GM12878 (cell line): Measurements from ENCODE around the gene HSP90AB1. TPM values are rescaled to one million over a fixed set of nuclear protein-coding genes. Genes with fewer than 3 reads are reported as not detected.

Source experiments
- ATAC-seq: fragments of 200-7000 bp; cut with Tn5 transposase; 3 replicates; pipeline ENCODE4 v1.9.1; 2020; ENCODE audit warnings: mild to moderate bottlenecking, moderate library complexity
- BruUV-seq: library from RNA; stranded (reverse); fragments of 400-500 nt; replicated peaks from 2 replicates; lab custom pipeline; 2021; lab: Mats Ljungman, UMichigan
- CTCF ChIA-PET: fragments of 300-600 bp; sonication (Branson Sonifier 250); formaldehyde crosslinking; extraction: SDS; loops from one replicate; lab custom pipeline; 2021; ENCODE audit warnings: inconsistent platforms; lab: Yijun Ruan, JAX
- POLR2A ChIA-PET: fragments of 350-600 bp; formaldehyde crosslinking; extraction: SDS; loops from one replicate; lab custom pipeline; 2021; ENCODE audit warnings: inconsistent platforms; lab: Charles Lee
- RAD21 ChIA-PET: fragments of 300-600 bp; sonication (Branson Sonifier 250); formaldehyde crosslinking; loops from one replicate; lab custom pipeline; 2023; ENCODE audit warnings: antibody characterized with exemption; ENCODE audit not compliant: unreplicated experiment; lab: Charles Lee
- SMC1A ChIA-PET: fragments of 300-600 bp; sonication (Branson Sonifier 250); formaldehyde crosslinking; loops from one replicate; lab custom pipeline; 2023; ENCODE audit not compliant: unreplicated experiment, uncharacterized antibody; lab: Charles Lee
- DNase-seq: peaks from one replicate; pipeline ENCODE4 v3.0.0-alpha.2; 2011; ENCODE audit warnings: low read depth, low spot score
- FAIRE-seq: peaks from 3 replicates; lab custom pipeline; 2011; peaks lifted over from hg19 to GRCh38; lab: Jason Lieb, UNC
- H2AFZ ChIP-seq: 2 replicates; pipeline ENCODE4 v1.6.0; 2011; ENCODE audit warnings: low read depth, low read length, control low read depth; ENCODE audit not compliant: control insufficient read depth
- H3K27ac ChIP-seq: 2 replicates; pipeline ENCODE4 v1.5.1; 2011; ENCODE audit warnings: control low read depth; ENCODE audit not compliant: control insufficient read depth, insufficient read depth
- H3K27me3 ChIP-seq, 2 experiments: replicated peaks in 1 of 2; 2 replicates each; pipeline versions ENCODE4 v1.6.0 to v1.6.1; 2011; ENCODE audit warnings: low read length in 1 of 2; ENCODE audit not compliant: control insufficient read depth in 2 of 2, insufficient read depth in 2 of 2
- H3K36me3 ChIP-seq, 2 experiments: 2 replicates each; pipeline ENCODE4 v1.5.1; 2011; ENCODE audit warnings: low read length in 1 of 2; ENCODE audit not compliant: control insufficient read depth in 2 of 2, insufficient read depth in 2 of 2
- H3K4me1 ChIP-seq: 2 replicates; pipeline ENCODE4 v1.6.1; 2011; ENCODE audit warnings: mild to moderate bottlenecking, low read length, moderate library complexity, mixed read lengths; ENCODE audit not compliant: control insufficient read depth, insufficient read depth
- H3K4me2 ChIP-seq: 2 replicates; pipeline ENCODE4 v1.6.0; 2011; ENCODE audit warnings: control low read depth; ENCODE audit not compliant: control insufficient read depth, insufficient read depth
- H3K4me3 ChIP-seq: fragments of 200-600 bp; sonication (generic); 2 replicates; pipeline ENCODE4 v1.5.1; 2016
- H3K79me2 ChIP-seq: 2 replicates; pipeline ENCODE4 v1.6.0; 2011; ENCODE audit warnings: low read length; ENCODE audit not compliant: control insufficient read depth, insufficient read depth
- H3K9ac ChIP-seq: 2 replicates; pipeline ENCODE4 v1.8.0; 2011; ENCODE audit warnings: low read length, control low read depth, mixed read lengths; ENCODE audit not compliant: control insufficient read depth, insufficient read depth
- H3K9me3 ChIP-seq: replicated peaks from 3 replicates; pipeline ENCODE4 v1.5.1; 2011; ENCODE audit warnings: mild to moderate bottlenecking, low read length; ENCODE audit not compliant: control insufficient read depth, insufficient read depth
- H4K20me1 ChIP-seq: 2 replicates; pipeline ENCODE4 v1.6.0; 2011; ENCODE audit not compliant: control insufficient read depth, insufficient read depth
- FOXK2 ChIP-seq: fragments of 450-650 bp; IDR thresholded peaks from 2 replicates; pipeline ENCODE4 v1.6.1; 2017; ENCODE audit warnings: mild to moderate bottlenecking, moderate library complexity
- GABPA ChIP-seq: IDR thresholded peaks from 2 replicates; pipeline ENCODE4 v1.6.1; 2014; ENCODE audit warnings: antibody characterized with exemption, low read depth, mild to moderate bottlenecking, inconsistent platforms
- HCFC1 ChIP-seq: fragments of 150-350 bp; IDR thresholded peaks from 2 replicates; pipeline ENCODE4 v1.6.1; 2014; ENCODE audit warnings: low read length
- KDM1A ChIP-seq: fragments of 200-600 bp; sonication (generic); IDR thresholded peaks from 2 replicates; pipeline ENCODE4 v1.6.1; 2016; ENCODE audit warnings: borderline replicate concordance
- LARP7 ChIP-seq: fragments of 450-650 bp; IDR thresholded peaks from 2 replicates; pipeline ENCODE4 v1.6.1; 2017; ENCODE audit warnings: mild to moderate bottlenecking
- POLR2AphosphoS2 ChIP-seq: IDR thresholded peaks from 2 replicates; pipeline ENCODE4 v1.6.1; 2011; ENCODE audit warnings: low read depth, mild to moderate bottlenecking, low read length, improper control_type of control experiment, moderate library complexity
- SIN3A ChIP-seq: IDR thresholded peaks from 2 replicates; pipeline ENCODE4 v1.6.1; 2012; ENCODE audit warnings: low read depth, low read length, improper control_type of control experiment
- SMARCA5 ChIP-seq: fragments of 450-650 bp; IDR thresholded peaks from 2 replicates; pipeline ENCODE4 v1.6.1; 2017; ENCODE audit warnings: mild to moderate bottlenecking
- SREBF1 ChIP-seq: IDR thresholded peaks from 2 replicates; pipeline ENCODE4 v1.6.1; 2012; ENCODE audit warnings: mild to moderate bottlenecking, low read length
- STAT1 ChIP-seq: fragments of 450-650 bp; conservative IDR thresholded peaks from 2 replicates; pipeline ENCODE4 v1.6.1; 2014; ENCODE audit warnings: antibody characterized with exemption, mild to moderate bottlenecking
- TCF7 ChIP-seq: IDR thresholded peaks from 2 replicates; pipeline ENCODE4 v1.6.1; 2014; ENCODE audit warnings: antibody characterized with exemption, borderline replicate concordance
- ZNF207 ChIP-seq: fragments of 450-650 bp; IDR thresholded peaks from 2 replicates; pipeline ENCODE4 v1.6.1; 2014; ENCODE audit warnings: antibody characterized with exemption, mild to moderate bottlenecking, borderline replicate concordance
- ZNF24 ChIP-seq: fragments of 450-650 bp; IDR thresholded peaks from 2 replicates; pipeline ENCODE4 v1.6.1; 2017; ENCODE audit warnings: antibody characterized with exemption, mild to moderate bottlenecking
- WGBS: methylation state at CpG from one replicate; pipeline ENCODE4 v1.1.6; 2016; ENCODE audit warnings: low lambda C conversion rate; ENCODE audit not compliant: insufficient replicate concordance, insufficient coverage; ENCODE audit errors: missing lambda C conversion rate; 5-methylcytosine and 5-hydroxymethylcytosine counted together
- in situ Hi-C: fragments of 300-500 bp; cut with MboI; formaldehyde crosslinking; loops from 9 replicates; pipeline ENCODE4 v1.14.3; 2018; ENCODE audit warnings: mixed read lengths
- intact Hi-C: fragments of 100-400 bp; cut with micrococcal nuclease; formaldehyde crosslinking; loops from one replicate; pipeline ENCODE4 v1.14.2; 2022; ENCODE audit not compliant: unreplicated experiment
- polyA plus RNA-seq, 11 experiments: library from polyadenylated mRNA; depleted of rRNA in 4 of 11; unstranded in 6 of 11; stranded (reverse) in 5 of 11; fragments of >200 nt; fragmentation: Nextera tagmentation in 4 of 11; fragmentation: Illumina TruSeq in 1 of 11; extraction: Ambion mirVana in 4 of 11; extraction: Trizol in 1 of 11; gene quantifications; 1 replicate in 1 of 11; 2 replicates in 10 of 11; pipeline versions ENCODE4 v1.2.1 to v1.2.3, GENCODE V29; 2011 to 2016; ENCODE audit warnings: inconsistent platforms in 2 of 11, missing spikeins in 2 of 11, low read depth in 1 of 11
- total RNA-seq, 4 experiments: library from RNA; depleted of rRNA in 3 of 4; stranded (reverse); fragments of >200 nt in 3 of 4; fragmentation: Illumina TruSeq in 1 of 4; extraction: Trizol in 1 of 4; gene quantifications; 2 replicates each; pipeline versions ENCODE4 v1.2.1 to v1.2.3, GENCODE V29; 2013 to 2021
- TF ChIP-seq, protein P1 (sequence below): fragments of 450-650 bp; IDR thresholded peaks from 2 replicates; pipeline ENCODE4 v1.6.1; 2017; ENCODE audit warnings: borderline replicate concordance

Gene HSP90AB1
- total and polyA plus RNA-seq, 10 of the 15 experiments (the other 5 are each of a cell fraction or from before 2014, with no cell fraction given): 988 to 1,682 (median 1,146) TPM

DNA sequence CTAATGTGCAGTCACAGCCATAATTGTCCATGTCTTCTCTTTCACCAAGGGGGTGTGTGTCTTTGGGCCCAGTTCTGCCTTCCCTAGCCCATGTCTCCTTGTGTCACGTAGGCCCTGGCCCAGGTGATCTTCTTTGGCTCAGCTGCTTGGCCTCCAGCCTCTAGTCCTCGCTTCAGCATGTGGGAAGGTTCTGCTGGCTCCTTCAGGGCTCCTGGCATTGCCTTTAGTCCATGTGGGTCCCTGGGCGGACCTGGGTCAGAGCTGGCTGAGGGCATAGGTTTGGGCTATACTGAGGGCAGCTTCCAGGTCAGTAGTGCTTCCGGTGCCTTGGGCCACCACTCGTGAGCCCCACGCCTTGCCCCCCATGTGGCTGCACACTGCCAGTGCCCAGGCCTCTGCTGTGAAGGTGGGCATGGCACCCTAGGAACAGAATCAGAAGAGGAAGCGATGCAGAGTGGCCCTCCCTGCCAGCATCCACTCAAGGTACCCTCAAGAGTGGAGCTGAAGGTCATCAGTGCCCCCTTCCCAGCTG, 53.5 kb downstream of the HSP90AB1 start:
- DNase-seq (no peak), ATAC-seq (no peak)
- Histone ChIP-seq H3K36me3 (peaks cover 5 to 29% of the 10 kb centered on the region in 2 experiments; a peak in 3 of 4 replicates), H3K27ac (no peak overlapping the region)
- ChIA-PET POLR2A (no interaction called here), RAD21 (no interaction called here)
- in situ Hi-C loops: no loop called here
- no peak for TF ChIP-seq SREBF1
- TF ChIP-seq ZNF207: no peak
- no peak for TF ChIP-seq GABPA
- no peak for TF ChIP-seq SMARCA5
- no peak for TF ChIP-seq TCF7
- TF ChIP-seq ZNF24: no peak
- no peak for TF ChIP-seq FOXK2
- no peak for TF ChIP-seq STAT1
- no peak for TF ChIP-seq HCFC1
- no peak for TF ChIP-seq KDM1A
- TF ChIP-seq, protein P1, sequence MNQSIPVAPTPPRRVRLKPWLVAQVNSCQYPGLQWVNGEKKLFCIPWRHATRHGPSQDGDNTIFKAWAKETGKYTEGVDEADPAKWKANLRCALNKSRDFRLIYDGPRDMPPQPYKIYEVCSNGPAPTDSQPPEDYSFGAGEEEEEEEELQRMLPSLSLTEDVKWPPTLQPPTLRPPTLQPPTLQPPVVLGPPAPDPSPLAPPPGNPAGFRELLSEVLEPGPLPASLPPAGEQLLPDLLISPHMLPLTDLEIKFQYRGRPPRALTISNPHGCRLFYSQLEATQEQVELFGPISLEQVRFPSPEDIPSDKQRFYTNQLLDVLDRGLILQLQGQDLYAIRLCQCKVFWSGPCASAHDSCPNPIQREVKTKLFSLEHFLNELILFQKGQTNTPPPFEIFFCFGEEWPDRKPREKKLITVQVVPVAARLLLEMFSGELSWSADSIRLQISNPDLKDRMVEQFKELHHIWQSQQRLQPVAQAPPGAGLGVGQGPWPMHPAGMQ: no peak
- no peak for TF ChIP-seq SIN3A
- no peak for TF ChIP-seq POLR2AphosphoS2
- no peak for TF ChIP-seq LARP7
- TF ChIP-seq, all 136 proteins: peak for 0
- Histone ChIP-seq H4K20me1 (no peaks in the 10 kb centered on the region), H3K9ac (no peak overlapping the region), H3K4me2 (no peak overlapping the region), H3K9me3 (no peaks in the 10 kb centered on the region), H3K4me3 (no peak overlapping the region), H3K4me1 (no peaks in the 10 kb centered on the region), H3K79me2 (no peaks in the 10 kb centered on the region), H2AFZ (no peak overlapping the region), H3K27me3 (peaks cover 9 to 11% of the 10 kb centered on the region in 2 experiments)
- no TSS peak for BruUV-seq
- intact Hi-C loops: no loop called here
- ChIA-PET SMC1A (no interaction called here), CTCF (no interaction called here)
- WGBS: 82% methylated on average over 7 of the region's 7 CpGs
- FAIRE-seq: no peak
